H1 (cell line): ENCODE results near the gene FRS2. TPM values are rescaled to one million over a fixed set of nuclear protein-coding genes. Genes with fewer than 3 reads are reported as not detected.

ENCODE experiments used
- CTCF ChIA-PET: fragments of 300-600 bp; sonication (Branson Sonifier 250); formaldehyde crosslinking; loops from one replicate; lab custom pipeline; 2021; ENCODE audit not compliant: partially characterized antibody; lab: Charles Lee
- POLR2A ChIA-PET: fragments of 300-600 bp; sonication (Branson Sonifier 250); formaldehyde crosslinking; loops from one replicate; lab custom pipeline; 2021; ENCODE audit warnings: inconsistent platforms; ENCODE audit not compliant: partially characterized antibody; lab: Charles Lee
- DNase-seq, 2 experiments: peaks; one replicate each; pipeline versions ENCODE4 v3.0.0 to v3.0.0-alpha.2; 2010 to 2022; ENCODE audit warnings: low spot score in 2 of 2, low read depth in 1 of 2, mixed read lengths in 1 of 2
- FAIRE-seq: peaks from 2 replicates; lab custom pipeline; 2011; peaks lifted over from hg19 to GRCh38; lab: Jason Lieb, UNC
- H2AFZ ChIP-seq: 2 replicates; pipeline ENCODE4 v1.8.1; 2012; ENCODE audit warnings: low read length, inconsistent platforms
- H2AK5ac ChIP-seq: 2 replicates; pipeline ENCODE4 v1.6.1; 2013; ENCODE audit warnings: low read depth, low read length
- H2BK120ac ChIP-seq: replicated peaks from 2 replicates; pipeline ENCODE3; 2013; ENCODE audit warnings: low read depth, low read length, inconsistent platforms
- H2BK12ac ChIP-seq: 2 replicates; pipeline ENCODE4 v1.6.1; 2013; ENCODE audit warnings: low read depth, low read length
- H2BK15ac ChIP-seq: 2 replicates; pipeline ENCODE4 v1.6.1; 2013; ENCODE audit warnings: low read length
- H2BK20ac ChIP-seq: 2 replicates; pipeline ENCODE4 v1.6.1; 2013; ENCODE audit warnings: low read length
- H2BK5ac ChIP-seq: 2 replicates; pipeline ENCODE4 v1.6.1; 2013; ENCODE audit warnings: low read depth, low read length
- H3K14ac ChIP-seq: 2 replicates; pipeline ENCODE4 v1.6.1; 2013; ENCODE audit warnings: inconsistent platforms; ENCODE audit not compliant: insufficient read length
- H3K18ac ChIP-seq: 2 replicates; pipeline ENCODE4 v1.6.1; 2013; ENCODE audit warnings: low read length; ENCODE audit errors: extremely low read depth
- H3K23ac ChIP-seq: 2 replicates; pipeline ENCODE4 v1.6.1; 2013; ENCODE audit warnings: inconsistent platforms; ENCODE audit not compliant: insufficient read length
- H3K23me2 ChIP-seq: 2 replicates; pipeline ENCODE4 v1.6.1; 2013; ENCODE audit warnings: low read depth, low read length
- H3K27ac ChIP-seq: 2 replicates; pipeline ENCODE4 v1.6.1; 2011; ENCODE audit warnings: low read depth, low read length, inconsistent platforms
- H3K27me3 ChIP-seq, 4 experiments: replicated peaks in 1 of 4; 1 replicate in 1 of 4; 2 replicates in 3 of 4; pipeline versions ENCODE4 v1.6.1 to v1.8.1; 2011 to 2013; ENCODE audit warnings: low read length in 3 of 4, mild to moderate bottlenecking in 3 of 4, inconsistent platforms in 2 of 4, mixed read lengths in 2 of 4, moderate library complexity in 1 of 4; ENCODE audit not compliant: control insufficient read depth in 3 of 4, insufficient read depth in 3 of 4; ENCODE audit errors: extremely low read depth in 1 of 4
- H3K36me3 ChIP-seq, 4 experiments: 2 replicates each; pipeline versions ENCODE4 v1.6.1 to v1.8.1; 2011 to 2013; ENCODE audit warnings: mild to moderate bottlenecking in 4 of 4, low read length in 3 of 4, moderate library complexity in 2 of 4, control low read depth in 1 of 4, inconsistent platforms in 1 of 4; ENCODE audit not compliant: insufficient read depth in 4 of 4, control insufficient read depth in 2 of 4
- H3K4ac ChIP-seq: replicated peaks from 2 replicates; pipeline ENCODE3; 2013; ENCODE audit warnings: low read length, low read depth, mixed read lengths, inconsistent platforms; ENCODE audit not compliant: insufficient read length
- H3K4me1 ChIP-seq, 4 experiments: replicated peaks in 1 of 4; 1 replicate in 1 of 4; 2 replicates in 3 of 4; pipeline versions ENCODE4 v1.6.1 to v1.8.1; 2011 to 2013; ENCODE audit warnings: low read length in 3 of 4, inconsistent platforms in 2 of 4, mixed read lengths in 1 of 4; ENCODE audit not compliant: insufficient read depth in 4 of 4, control insufficient read depth in 3 of 4
- H3K4me2 ChIP-seq, 2 experiments: 2 replicates each; pipeline versions ENCODE4 v1.6.1 to v1.8.1; 2011 to 2013; ENCODE audit warnings: low read depth in 2 of 2, low read length in 2 of 2, control low read depth in 1 of 2, inconsistent platforms in 1 of 2, mild to moderate bottlenecking in 1 of 2; ENCODE audit not compliant: insufficient read depth in 1 of 2
- H3K4me3 ChIP-seq, 4 experiments: fragments of 200-600, 300-600 bp in 1 of 4; sonication (generic), shearing (Covaris generic), sonication (Bioruptor Twin) in 1 of 4; 2 replicates each; pipeline versions ENCODE4 v1.5.1 to v1.8.1; 2011 to 2016; ENCODE audit warnings: low read length in 4 of 4, low read depth in 3 of 4, control low read depth in 2 of 4, inconsistent platforms in 2 of 4, mild to moderate bottlenecking in 2 of 4, mixed read lengths in 1 of 4, moderate library complexity in 1 of 4; ENCODE audit not compliant: insufficient read depth in 2 of 4; ENCODE audit errors: extremely low read depth in 1 of 4
- H3K56ac ChIP-seq: replicated peaks from 2 replicates; pipeline ENCODE3; 2013; ENCODE audit warnings: low read depth, mild to moderate bottlenecking, mixed read lengths, low read length, inconsistent platforms; ENCODE audit not compliant: insufficient read length
- H3K79me1 ChIP-seq: 2 replicates; pipeline ENCODE4 v1.6.1; 2013; ENCODE audit warnings: low read depth, low read length, control low read depth
- H3K79me2 ChIP-seq, 2 experiments: 2 replicates each; pipeline versions ENCODE4 v1.6.1 to v1.8.1; 2012 to 2013; ENCODE audit warnings: low read length in 2 of 2, mild to moderate bottlenecking in 2 of 2, inconsistent platforms in 1 of 2; ENCODE audit not compliant: insufficient read depth in 2 of 2, control insufficient read depth in 1 of 2
- H3K9ac ChIP-seq, 4 experiments: replicated peaks in 1 of 4; 1 replicate in 1 of 4; 2 replicates in 3 of 4; pipeline versions ENCODE4 v1.6.1 to v1.8.1; 2011 to 2013; ENCODE audit warnings: low read depth in 3 of 4, low read length in 3 of 4, control low read depth in 2 of 4, mild to moderate bottlenecking in 2 of 4, moderate library complexity in 2 of 4, inconsistent platforms in 1 of 4; ENCODE audit errors: extremely low read depth in 1 of 4
- H3K9me3 ChIP-seq, 2 experiments: 2 replicates each; pipeline versions ENCODE4 v1.6.1 to v1.8.1; 2012 to 2013; ENCODE audit warnings: mild to moderate bottlenecking in 2 of 2, moderate library complexity in 2 of 2, control low read depth in 1 of 2, inconsistent platforms in 1 of 2, low read depth in 1 of 2, low read length in 1 of 2, mixed read lengths in 1 of 2; ENCODE audit not compliant: insufficient read depth in 2 of 2
- H4K20me1 ChIP-seq, 2 experiments: replicated peaks in 1 of 2; 2 replicates each; pipeline versions ENCODE3 to v1.8.1; 2011 to 2013; ENCODE audit warnings: inconsistent platforms in 2 of 2, low read length in 2 of 2, mild to moderate bottlenecking in 1 of 2; ENCODE audit not compliant: insufficient read depth in 2 of 2, control insufficient read depth in 1 of 2
- H4K5ac ChIP-seq: 2 replicates; pipeline ENCODE4 v1.6.1; 2013; ENCODE audit warnings: low read length, low read depth, mixed read lengths, inconsistent platforms; ENCODE audit not compliant: insufficient read length
- H4K8ac ChIP-seq: 2 replicates; pipeline ENCODE4 v1.8.0; 2013; ENCODE audit warnings: mild to moderate bottlenecking, moderate library complexity, low read length, inconsistent platforms; ENCODE audit not compliant: insufficient read depth; ENCODE audit errors: extremely low read depth
- H4K91ac ChIP-seq: replicated peaks from 2 replicates; pipeline ENCODE3; 2013; ENCODE audit warnings: low read length, mixed read lengths, inconsistent platforms; ENCODE audit not compliant: insufficient read length
- MAFK ChIP-seq: IDR thresholded peaks from 2 replicates; pipeline ENCODE4 v1.6.1; 2012; ENCODE audit warnings: low read depth, mild to moderate bottlenecking, improper control_type of control experiment, low read length
- NANOG ChIP-seq: IDR thresholded peaks from 2 replicates; pipeline ENCODE4 v1.6.1; 2011; ENCODE audit warnings: low read length, low read depth, mild to moderate bottlenecking, inconsistent platforms; ENCODE audit not compliant: insufficient read depth, poor library complexity, severe bottlenecking
- YY1 ChIP-seq: IDR thresholded peaks from 2 replicates; pipeline ENCODE4 v1.6.1; 2011; ENCODE audit warnings: low read depth, mild to moderate bottlenecking, low read length
- WGBS, 2 experiments: shearing (Covaris generic) in 1 of 2; methylation state at CpG; one replicate each; pipeline versions ENCODE4 v1.1.6 to v1.1.7; 2013 to 2015; ENCODE audit warnings: low lambda C conversion rate in 2 of 2, mixed read lengths in 2 of 2, inconsistent platforms in 1 of 2, low coverage in 1 of 2, missing lambda C conversion rate in 1 of 2; ENCODE audit not compliant: insufficient replicate concordance in 2 of 2, insufficient coverage in 1 of 2, insufficient read length in 1 of 2; ENCODE audit errors: extremely low coverage in 1 of 2, missing lambda C conversion rate in 1 of 2; 5-methylcytosine and 5-hydroxymethylcytosine counted together
- polyA plus RNA-seq, 7 experiments: library from polyadenylated mRNA; depleted of rRNA in 3 of 7; stranded (reverse) in 5 of 7; unstranded in 2 of 7; fragments of >200 nt in 5 of 7; fragments of 200-250 nt in 2 of 7; gene quantifications; 1 replicate in 5 of 7; 2 replicates in 1 of 7; 4 replicates in 1 of 7; pipeline versions ENCODE4 v1.2.1 to v1.2.3, GENCODE V29; 2011 to 2013; ENCODE audit warnings: missing spikeins in 2 of 7, mixed read lengths in 2 of 7
- total RNA-seq: library from RNA; stranded (reverse); fragmentation: NEBNext Ultra II Directional; extraction: Animal tissue kit (Norgen Biotek cat#: 25700); gene quantifications from 2 replicates; pipeline ENCODE4 v1.2.1, GENCODE V29; 2021

FRS2 gene
- total and polyA plus RNA-seq, 2 of the 8 experiments (the other 6 are each of a cell fraction or from before 2014, with no cell fraction given), result 10.3 to 35.8 TPM

DNA sequence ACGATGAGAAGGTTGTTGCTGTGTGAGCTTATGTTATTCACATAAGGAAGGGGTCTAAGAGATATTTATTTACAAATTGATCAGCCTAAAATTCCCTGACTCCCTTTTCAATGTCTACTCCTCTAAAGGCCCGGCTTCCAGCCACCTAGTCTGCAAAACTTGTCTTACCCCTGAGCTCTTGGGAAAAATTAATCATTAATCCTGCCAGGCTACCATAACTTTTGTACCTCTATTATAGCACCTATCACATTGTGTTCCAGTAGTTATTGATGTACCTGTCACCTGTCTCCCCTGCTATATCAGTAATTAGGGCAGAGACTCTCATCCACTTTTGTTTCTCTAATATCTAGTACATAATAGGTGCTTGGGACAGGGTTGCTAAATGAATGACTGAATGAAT, 29.3 kb upstream of the FRS2 start:
- Histone ChIP-seq H3K9ac (no peak overlapping the region), H3K4me2 (no peak overlapping the region), H3K56ac (no peak overlapping the region), H2BK120ac (no peak overlapping the region), H2AK5ac (no peak overlapping the region), H3K79me2 (no peaks in the 10 kb centered on the region), H3K4me3 (no peak overlapping the region), H3K14ac (no peak overlapping the region), H4K8ac (no peak overlapping the region), H3K27ac (no peak overlapping the region), H3K79me1 (no peaks in the 10 kb centered on the region), H3K4ac (no peak overlapping the region), H3K23ac (no peak overlapping the region), H2AFZ (no peak overlapping the region), H4K5ac (no peak overlapping the region), H3K27me3 (no peaks in the 10 kb centered on the region), H3K9me3 (no peaks in the 10 kb centered on the region), H3K23me2 (no peaks in the 10 kb centered on the region), H2BK15ac (no peak overlapping the region), H4K91ac (no peak overlapping the region), H4K20me1 (no peaks in the 10 kb centered on the region), H2BK12ac (no peak overlapping the region), H3K18ac (no peak overlapping the region), H3K36me3 (no peaks in the 10 kb centered on the region), H2BK20ac (no peak overlapping the region), H2BK5ac (no peak overlapping the region), H3K4me1 (0 out of 7 replicates have a peak, but pooled peaks cover 0 to 3% (median 0%) of the 10 kb centered on the region in 4 experiments)
- TF ChIP-seq NANOG (no peak), YY1 (no peak), MAFK (no peak)
- FAIRE-seq, result no peak
- POLR2A ChIA-PET, result interaction anchor here (0.6 kb wide), 1 partner anchor 34 kb away, joined by 3 read pairs; no protein-coding TSS in a partner anchor
- CTCF ChIA-PET, result interaction anchor here (1.0 kb wide), 1 partner anchor 130 kb away, joined by 4 read pairs; no protein-coding TSS in a partner anchor
- DNase-seq, result no peak
- 82% methylated on average over 2 of the region's 2 CpGs; no CpG with 5 or more reads in 1 of the 2 experiments for WGBS, 2 experiments
